Thyroid gland (tissue), 4 donors: Measurements from ENCODE around the gene PERP.

Source experiments
- POLR2A ChIP-seq, 2 donors: fragments of 450-650 bp; IDR thresholded peaks; one replicate each; pipeline ENCODE4 v1.6.1; 2017; ENCODE audit warnings: antibody characterized with exemption in 2 of 2, mild to moderate bottlenecking in 2 of 2, moderate library complexity in 1 of 2
- TF ChIP-seq, protein P1 (sequence below), 6 experiments: fragments of 200-600 bp in 3 of 6; fragments of 450-650 bp in 3 of 6; sonication (generic) in 3 of 6; IDR thresholded peaks; one replicate each; pipeline ENCODE4 v1.5.1; 2016 to 2019; ENCODE audit warnings: antibody characterized with exemption in 6 of 6, mild to moderate bottlenecking in 2 of 6, inconsistent platforms in 1 of 6, moderate library complexity in 1 of 6

DNA sequence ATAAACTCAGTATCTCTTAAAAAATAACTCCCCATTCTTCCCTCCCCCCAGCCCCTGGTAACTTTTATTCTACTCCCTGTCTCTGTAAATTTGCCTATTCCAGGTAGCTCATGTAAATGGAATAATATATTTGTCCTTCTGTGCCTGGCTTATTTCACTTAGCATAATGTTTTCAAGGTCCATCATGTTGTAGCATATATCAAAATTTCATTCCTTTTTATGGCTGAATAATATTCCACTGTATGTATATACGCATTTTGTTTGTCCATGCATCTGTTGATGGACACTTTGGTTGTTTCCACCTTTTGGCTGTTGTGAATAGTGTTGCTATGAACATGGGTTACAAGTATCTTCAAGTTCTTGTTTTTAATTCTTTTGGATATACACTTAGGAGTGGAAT lies 13.0 kb downstream of the PERP start:
- TF ChIP-seq, protein P1, sequence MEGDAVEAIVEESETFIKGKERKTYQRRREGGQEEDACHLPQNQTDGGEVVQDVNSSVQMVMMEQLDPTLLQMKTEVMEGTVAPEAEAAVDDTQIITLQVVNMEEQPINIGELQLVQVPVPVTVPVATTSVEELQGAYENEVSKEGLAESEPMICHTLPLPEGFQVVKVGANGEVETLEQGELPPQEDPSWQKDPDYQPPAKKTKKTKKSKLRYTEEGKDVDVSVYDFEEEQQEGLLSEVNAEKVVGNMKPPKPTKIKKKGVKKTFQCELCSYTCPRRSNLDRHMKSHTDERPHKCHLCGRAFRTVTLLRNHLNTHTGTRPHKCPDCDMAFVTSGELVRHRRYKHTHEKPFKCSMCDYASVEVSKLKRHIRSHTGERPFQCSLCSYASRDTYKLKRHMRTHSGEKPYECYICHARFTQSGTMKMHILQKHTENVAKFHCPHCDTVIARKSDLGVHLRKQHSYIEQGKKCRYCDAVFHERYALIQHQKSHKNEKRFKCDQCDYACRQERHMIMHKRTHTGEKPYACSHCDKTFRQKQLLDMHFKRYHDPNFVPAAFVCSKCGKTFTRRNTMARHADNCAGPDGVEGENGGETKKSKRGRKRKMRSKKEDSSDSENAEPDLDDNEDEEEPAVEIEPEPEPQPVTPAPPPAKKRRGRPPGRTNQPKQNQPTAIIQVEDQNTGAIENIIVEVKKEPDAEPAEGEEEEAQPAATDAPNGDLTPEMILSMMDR (IDR thresholded peaks at IDR 0.05), result no peak
- no peak for TF ChIP-seq POLR2A (IDR thresholded peaks at IDR 0.05)
